Measurements from ENCODE around the gene GOSR1.
"Not testable (repeated sequence)": the region's sequence is repeated elsewhere in the genome, so short reads cannot be mapped to it uniquely, and the experiment has no call there.

The GOSR1 gene

GRCh38 chr17:30545024-30545423 lies 67.8 kb downstream of the GOSR1 start:
- DNase-seq (ENCODE audit: low read depth), result no peak

DNA sequence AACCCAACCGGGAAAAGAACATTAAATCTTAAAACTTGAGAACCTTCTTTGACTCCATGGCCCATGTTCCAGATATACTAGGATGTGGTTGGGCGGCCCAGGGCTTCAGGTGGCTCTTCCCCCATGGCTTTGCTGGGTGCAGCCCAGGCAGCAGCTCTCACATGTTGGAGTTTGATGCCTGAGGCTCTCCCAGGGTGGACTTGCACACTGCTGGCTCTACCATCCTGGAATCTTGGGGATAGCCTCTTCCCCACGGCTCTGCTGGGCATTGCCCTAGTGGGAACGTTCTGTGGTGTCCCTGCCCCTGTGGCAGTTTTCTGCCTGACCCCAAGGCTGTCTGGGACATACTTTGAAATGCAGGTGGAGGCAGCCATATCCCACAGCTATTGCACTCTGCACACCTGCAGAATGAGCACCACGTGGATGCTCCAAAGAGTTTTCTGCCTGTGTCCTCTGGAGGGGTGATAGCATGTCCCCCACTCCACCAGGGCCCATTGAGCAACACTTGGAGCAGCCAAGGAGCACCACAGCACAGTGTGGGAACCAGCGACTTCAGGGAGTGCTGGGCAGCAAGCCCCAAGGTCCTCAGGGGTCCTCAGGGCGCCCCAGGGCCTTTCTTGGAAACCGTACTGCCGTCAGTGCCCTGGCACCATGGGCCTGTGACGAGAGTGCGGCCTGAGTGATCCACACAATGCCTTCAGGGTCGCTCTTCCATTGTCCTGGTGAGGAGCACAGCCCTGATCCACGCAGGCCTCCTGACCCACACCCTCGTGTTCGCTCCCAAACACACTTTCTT lies 70.8 kb downstream of the GOSR1 start:
- no peak for DNase-seq (ENCODE audit: low read depth)

DNA sequence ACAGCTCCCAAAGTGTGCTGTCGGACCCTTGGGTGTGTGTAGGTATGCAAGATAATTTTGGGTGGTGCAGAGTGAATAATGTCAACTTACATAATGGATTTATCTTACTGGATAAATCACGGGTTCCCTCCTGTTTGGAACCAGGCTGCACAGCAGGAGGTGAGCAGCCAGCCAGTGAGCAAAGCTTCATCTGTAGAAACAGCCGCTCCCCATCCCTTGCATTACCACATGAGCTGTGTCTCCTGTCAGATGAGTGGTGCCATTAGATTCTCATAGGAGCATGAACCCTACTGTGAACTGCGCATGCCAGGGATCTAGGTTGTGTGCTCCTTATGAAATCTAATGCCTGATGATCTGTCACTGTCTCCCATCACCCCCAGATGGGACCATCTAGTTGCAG lies 72.0 kb downstream of the GOSR1 start:
- not testable (repeated sequence) for DNase-seq (ENCODE audit: low read depth)

DNA sequence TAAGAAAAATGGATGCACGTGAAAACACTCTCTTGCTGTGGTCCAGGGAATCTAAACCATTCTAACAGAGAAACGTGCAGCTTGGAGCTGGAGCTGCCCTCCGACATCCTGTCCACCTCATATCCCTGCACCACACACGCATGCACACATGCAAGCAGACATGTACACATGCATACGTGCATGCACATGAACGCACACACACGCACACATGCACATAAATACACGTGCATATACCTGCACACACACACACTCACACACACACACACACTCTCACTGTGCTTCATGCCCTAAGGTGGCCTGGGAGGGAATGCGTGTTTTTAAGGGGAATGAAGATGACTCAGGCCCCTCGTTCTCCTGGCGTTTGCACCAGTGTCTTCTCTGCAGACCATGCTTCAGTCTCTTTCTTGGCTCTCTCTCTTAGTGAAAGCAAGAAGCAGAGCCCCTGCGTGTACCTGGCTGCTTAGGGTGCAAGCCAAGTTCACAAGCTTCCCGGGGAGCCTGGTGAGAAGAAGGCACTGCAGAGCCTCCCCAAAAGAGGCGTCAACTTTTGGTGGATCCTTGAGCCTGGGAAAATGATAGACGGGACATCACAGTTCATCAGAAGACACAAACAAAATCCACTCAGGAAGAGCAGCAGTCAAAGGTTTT lies 72.8 kb downstream of the GOSR1 start:
- peak; percentile 42 for DNase-seq (ENCODE audit: low read depth)

- DNase-seq (ENCODE audit: low read depth), result peak; percentile 78
Measured at GRCh38 chr17:30550512-30551273, 73.5 kb downstream of the GOSR1 start.

GRCh38 chr17:30551274-30551995 lies 74.2 kb downstream of the GOSR1 start:
- DNase-seq (ENCODE audit: low read depth), result not testable (repeated sequence)

DNA sequence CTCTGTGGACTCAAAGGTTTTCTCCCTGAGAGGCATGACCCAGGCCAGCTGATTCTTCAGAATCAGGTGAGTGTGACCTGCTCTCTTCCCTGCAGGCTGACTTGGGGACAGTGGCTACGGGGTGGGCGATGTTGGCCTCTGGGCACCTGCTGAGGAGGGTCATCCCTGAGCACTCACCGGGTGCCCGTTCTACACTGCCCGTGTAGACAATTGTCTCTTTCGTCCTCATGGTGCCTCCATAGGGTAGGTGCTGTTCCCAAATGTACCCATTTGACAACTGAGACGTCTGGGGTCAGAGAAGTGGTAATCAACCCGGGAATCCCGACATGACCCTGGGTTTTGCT lies 74.8 kb downstream of the GOSR1 start:
- no peak for DNase-seq (ENCODE audit: low read depth)

- no peak for DNase-seq (ENCODE audit: low read depth)
Measured at GRCh38 chr17:30552994-30553566, 75.9 kb downstream of the GOSR1 start.

GRCh38 chr17:30553823-30554440 lies 76.7 kb downstream of the GOSR1 start:
- DNase-seq (ENCODE audit: low read depth), result not testable (repeated sequence)

GRCh38 chr17:30554839-30555751 lies 77.9 kb downstream of the GOSR1 start:
- peak; percentile 41 for DNase-seq (ENCODE audit: low read depth)

DNA sequence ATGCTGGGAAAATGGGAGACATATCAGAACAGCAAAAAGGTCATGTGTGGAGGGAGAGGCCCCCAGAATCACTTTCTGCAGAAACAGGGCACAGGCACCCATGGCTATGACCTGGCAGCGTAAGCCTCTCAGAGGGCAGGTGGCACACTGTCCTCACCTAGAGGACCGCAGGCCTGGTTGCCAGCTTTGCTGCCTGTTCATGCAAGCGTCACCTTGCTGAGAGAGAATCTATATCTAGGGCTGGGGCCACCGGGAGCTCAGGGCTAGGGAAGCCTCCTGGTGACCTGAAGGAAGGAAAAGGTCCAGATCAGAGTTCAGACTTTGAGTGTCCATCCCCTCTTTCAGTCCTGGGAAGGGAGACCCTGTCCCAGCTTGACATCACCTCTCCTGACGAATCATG lies 78.7 kb downstream of the GOSR1 start:
- no peak for DNase-seq (ENCODE audit: low read depth)

GRCh38 chr17:30556374-30557332 lies 79.4 kb downstream of the GOSR1 start:
- no peak for DNase-seq (ENCODE audit: low read depth)

DNA sequence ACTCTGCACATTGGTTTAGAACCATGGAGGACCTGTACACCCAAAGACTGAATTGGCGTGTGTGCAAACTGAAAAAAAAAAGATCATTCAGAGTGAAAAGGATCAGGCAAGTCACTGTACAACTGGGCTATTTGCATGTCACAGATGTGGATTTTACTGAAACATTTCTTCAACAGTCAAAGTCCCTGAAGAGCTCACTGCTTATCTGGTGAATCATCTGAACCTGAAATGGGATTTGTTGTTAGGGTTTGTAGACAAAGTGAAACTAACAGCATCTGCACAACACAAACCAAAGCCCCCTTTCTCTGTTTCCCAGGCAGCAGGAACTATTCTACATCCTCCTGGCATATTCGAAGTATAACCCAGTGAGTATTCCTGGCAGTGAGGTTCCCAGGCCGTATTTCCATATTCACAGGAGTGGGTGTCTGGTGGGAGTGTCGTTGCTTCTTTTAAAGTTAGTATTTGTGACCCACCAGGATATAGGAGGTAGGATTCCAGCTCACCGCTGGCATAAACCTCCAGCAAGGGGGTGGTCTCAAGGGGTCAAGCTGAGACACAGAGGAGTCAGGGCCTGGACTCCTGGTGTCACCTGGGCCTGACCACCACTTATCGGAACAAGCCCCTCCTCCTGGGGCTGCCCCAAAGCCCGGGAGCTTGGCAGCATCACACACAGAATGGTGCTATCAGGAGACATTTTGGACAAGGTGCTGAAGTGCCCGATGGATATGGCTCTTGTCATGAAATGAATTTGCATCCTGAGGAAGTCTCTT lies 80.9 kb downstream of the GOSR1 start:
- peak; percentile 25 for DNase-seq (ENCODE audit: low read depth)

DNA sequence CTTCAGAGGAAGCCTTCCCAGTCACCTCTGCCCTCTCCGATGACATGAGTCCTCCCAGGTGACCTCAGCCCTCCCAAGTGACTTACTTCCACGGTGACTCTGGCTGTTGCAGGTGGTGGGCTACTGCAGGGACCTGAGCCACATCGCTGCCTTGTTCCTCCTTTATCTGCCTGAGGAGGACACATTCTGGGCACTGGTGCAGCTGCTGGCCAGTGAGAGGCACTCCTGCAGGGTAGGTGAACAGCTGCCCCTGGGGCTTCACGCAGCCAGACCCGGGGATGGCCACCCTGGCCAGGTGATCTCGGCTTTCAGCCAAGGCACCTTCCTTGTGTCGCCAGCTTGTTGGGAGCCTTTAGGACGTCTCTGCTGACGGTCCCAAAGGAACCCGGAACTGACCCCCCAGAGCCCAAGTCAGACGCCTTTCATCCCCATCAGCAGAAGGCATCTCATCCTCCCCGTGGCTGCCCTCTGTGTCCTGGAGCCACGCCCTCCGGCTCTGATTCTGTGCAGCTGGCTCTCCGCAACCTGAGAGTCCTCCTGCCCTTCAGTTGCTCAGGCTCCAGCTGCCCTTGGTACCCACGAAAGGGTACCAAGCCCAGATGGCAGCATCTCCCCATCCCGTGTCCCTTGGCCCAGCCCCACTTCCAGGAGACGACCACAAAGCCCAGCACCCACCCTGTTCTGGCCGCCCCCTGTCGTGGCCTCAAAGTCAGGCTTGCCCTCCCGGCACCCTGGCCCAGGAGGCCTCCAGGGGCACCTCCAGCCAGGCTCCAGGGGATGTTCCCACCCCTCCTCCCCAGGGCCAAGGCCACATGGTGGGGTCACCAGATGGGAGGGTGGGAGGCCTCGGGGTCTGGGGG lies 81.7 kb downstream of the GOSR1 start:
- DNase-seq (ENCODE audit: low read depth), result no peak

DNA sequence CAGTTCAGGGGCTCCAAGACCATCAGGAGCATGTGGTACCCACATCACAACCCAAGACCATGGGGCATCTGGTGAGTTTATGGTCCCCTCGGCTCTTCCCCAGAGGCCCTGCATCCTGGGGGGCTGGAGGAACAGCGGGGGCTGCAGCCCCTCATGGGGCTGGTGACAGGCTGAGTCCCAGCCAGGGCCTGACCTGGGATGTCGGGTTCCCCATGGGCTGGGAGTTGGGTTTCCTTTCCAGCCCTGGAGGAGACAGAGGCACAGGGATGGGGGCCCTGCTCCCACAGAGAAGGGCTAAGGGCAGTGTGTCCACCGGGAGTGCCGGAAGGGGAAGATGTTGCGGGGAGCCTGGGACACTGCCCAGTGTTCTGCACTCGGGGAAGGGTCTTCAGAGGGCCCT lies 82.4 kb downstream of the GOSR1 start:
- DNase-seq (ENCODE audit: low read depth), result no peak

GRCh38 chr17:30560117-30561026 lies 83.2 kb downstream of the GOSR1 start:
- DNase-seq (ENCODE audit: low read depth), result not testable (repeated sequence)

All from ELR (cell line).